ENCODE data around the gene CACNA2D1. TPM values are rescaled to one million over a fixed set of nuclear protein-coding genes. Genes with fewer than 3 reads are reported as not detected.
"Not testable (repeated sequence)": the region's sequence is repeated elsewhere in the genome, so short reads cannot be mapped to it uniquely, and the experiment has no call there.

The CACNA2D1 gene
- total and polyA plus RNA-seq, 8 donors = 0.79 to 5.0 (median 2.1) TPM

DNA sequence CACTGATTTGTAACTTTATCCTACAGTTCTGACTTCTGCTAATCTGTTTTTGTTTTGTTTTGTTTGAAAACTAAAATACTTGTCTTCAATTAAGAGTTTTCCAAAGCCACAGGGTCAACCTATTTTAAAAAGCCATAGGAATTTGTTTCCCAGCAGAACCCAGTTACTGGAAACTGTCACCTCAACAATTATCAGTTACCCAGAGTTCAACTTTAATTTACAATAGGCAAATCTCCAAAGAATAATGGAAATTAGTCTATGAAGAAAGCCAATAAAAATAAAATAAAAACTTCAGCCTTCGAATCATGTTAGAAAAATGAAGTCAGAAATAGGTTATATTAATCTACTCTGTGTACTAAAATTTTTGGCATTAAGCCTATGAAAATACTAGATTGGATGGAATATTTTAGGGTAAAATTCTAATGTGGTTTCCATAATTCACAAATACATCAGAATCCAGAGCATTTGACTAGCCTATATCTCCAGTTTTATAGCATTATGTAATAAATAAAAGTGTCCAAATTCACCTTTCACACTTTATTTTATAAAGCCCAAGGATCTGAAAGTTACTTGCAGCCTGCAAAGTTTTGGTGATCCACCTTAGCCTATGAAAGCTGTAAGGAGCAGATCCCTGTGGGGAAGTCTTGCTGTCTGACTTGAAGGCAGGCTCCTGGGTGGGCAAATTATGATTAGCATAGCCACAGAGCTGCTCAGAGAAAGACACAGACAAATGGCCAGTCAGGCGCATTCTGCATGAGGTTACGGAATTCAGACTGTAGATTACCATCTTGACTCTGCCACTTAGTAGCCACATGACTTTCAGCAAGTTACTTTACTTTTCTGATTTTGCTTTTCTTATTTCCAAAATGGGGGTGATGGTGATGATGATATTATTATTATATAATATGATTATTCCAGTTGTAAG is 423.8 kb downstream of the CACNA2D1 start:
- 65 to 71% methylated on average over 3 of the region's 3 CpGs for WGBS, 2 donors
- no peaks in the 10 kb centered on the region for H3K36me3 ChIP-seq
- no peak overlapping the region for H3K27ac ChIP-seq
- H3K9me3 ChIP-seq = no peaks in the 10 kb centered on the region
- intact Hi-C loops (cut with DNase I) = loop anchor here in 1 of 3 donors (10.0 kb wide), 1 partner anchor 535 kb away; no protein-coding TSS in a partner anchor
- H3K4me3 ChIP-seq = no peak overlapping the region
- DNase-seq (no peak), ATAC-seq (no peak), FAIRE-seq (no peak)
- TF ChIP-seq, protein P1, sequence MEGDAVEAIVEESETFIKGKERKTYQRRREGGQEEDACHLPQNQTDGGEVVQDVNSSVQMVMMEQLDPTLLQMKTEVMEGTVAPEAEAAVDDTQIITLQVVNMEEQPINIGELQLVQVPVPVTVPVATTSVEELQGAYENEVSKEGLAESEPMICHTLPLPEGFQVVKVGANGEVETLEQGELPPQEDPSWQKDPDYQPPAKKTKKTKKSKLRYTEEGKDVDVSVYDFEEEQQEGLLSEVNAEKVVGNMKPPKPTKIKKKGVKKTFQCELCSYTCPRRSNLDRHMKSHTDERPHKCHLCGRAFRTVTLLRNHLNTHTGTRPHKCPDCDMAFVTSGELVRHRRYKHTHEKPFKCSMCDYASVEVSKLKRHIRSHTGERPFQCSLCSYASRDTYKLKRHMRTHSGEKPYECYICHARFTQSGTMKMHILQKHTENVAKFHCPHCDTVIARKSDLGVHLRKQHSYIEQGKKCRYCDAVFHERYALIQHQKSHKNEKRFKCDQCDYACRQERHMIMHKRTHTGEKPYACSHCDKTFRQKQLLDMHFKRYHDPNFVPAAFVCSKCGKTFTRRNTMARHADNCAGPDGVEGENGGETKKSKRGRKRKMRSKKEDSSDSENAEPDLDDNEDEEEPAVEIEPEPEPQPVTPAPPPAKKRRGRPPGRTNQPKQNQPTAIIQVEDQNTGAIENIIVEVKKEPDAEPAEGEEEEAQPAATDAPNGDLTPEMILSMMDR (IDR thresholded peaks at IDR 0.05) = no peak
- H3K27me3 ChIP-seq = peaks cover 0 to 4% (median 0%) of the 10 kb centered on the region in 4 donors
- no peaks in the 10 kb centered on the region for H3K4me1 ChIP-seq

DNA sequence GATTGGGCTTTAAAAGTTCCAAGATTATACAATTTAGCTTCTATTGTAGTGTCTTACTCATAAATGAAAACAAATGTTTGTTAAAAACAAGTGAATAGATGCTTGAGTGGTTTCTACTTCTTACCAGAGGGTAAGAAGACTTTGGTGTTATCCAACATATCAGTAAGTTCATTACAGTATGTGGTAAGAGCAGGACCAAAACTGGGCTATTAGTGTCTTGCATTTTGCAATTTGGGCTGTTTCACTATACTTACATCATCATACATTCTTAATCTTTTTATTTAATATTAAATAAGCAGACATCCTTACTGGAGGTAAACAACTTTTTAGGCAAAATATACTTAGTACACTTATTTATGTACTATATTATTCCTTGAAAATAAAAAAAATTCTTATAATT is 425.4 kb downstream of the CACNA2D1 start:
- Histone ChIP-seq H3K4me1 (no peaks in the 10 kb centered on the region), H3K4me3 (no peak overlapping the region), H3K27ac (no peak overlapping the region), H3K36me3 (no peaks in the 10 kb centered on the region), H3K9me3 (no peaks in the 10 kb centered on the region), H3K27me3 (peaks cover 0 to 4% (median 0%) of the 10 kb centered on the region in 4 donors)
- TF ChIP-seq, protein P1 (IDR thresholded peaks at IDR 0.05) = no peak
- DNase-seq = no peak
- FAIRE-seq = no peak
- no peak for ATAC-seq
- intact Hi-C loops (cut with DNase I) = loop anchor here in 1 of 3 donors (10.0 kb wide), 1 partner anchor 533 kb away; no protein-coding TSS in a partner anchor

DNA sequence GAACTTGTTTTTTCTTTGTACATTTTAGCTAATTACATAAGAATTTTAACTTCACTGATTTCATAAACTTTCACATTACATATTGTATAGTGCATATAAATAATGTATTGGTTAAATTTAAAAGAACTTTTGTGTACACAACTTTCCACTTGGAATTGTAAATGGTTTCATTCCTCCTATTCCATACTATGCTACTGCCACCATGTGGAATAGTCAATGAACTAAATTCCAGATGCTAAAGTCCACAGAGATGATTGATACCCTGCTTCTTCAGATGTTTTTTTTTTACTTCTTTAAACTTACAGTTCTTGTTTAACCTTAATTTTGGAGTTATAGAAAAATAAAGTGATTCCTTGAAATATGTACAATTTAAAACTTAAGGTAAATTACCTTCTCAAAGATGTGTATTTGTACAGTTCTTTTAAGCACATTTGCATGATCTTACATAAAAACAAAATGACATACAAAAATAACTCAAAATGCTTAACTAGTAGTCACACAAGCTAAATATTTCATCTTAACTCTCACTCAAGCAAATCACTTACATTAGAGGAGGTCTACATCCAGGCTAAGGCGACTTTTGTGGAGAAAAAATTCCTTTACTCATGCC is 426.1 kb downstream of the CACNA2D1 start:
- H3K4me1 ChIP-seq = no peaks in the 10 kb centered on the region
- peaks cover 0 to 4% (median 0%) of the 10 kb centered on the region in 4 donors for H3K27me3 ChIP-seq
- no peak overlapping the region for H3K27ac ChIP-seq
- no peaks in the 10 kb centered on the region for H3K9me3 ChIP-seq
- TF ChIP-seq, protein P1 (IDR thresholded peaks at IDR 0.05) = peak in 2 of 4 donors; percentile 12 to 28
- no peak overlapping the region for H3K4me3 ChIP-seq
- DNase-seq (no peak), ATAC-seq (peak in 3 of 4 donors; percentile 68 to 70 (median 70)), FAIRE-seq (peak; percentile 91)
- no peaks in the 10 kb centered on the region for H3K36me3 ChIP-seq
- intact Hi-C loops (cut with DNase I) = loop anchor here in 1 of 3 donors (10.0 kb wide), 1 partner anchor 533 kb away; no protein-coding TSS in a partner anchor
- 47% methylated on average over 1 of the region's 1 CpG for WGBS, 2 donors

DNA sequence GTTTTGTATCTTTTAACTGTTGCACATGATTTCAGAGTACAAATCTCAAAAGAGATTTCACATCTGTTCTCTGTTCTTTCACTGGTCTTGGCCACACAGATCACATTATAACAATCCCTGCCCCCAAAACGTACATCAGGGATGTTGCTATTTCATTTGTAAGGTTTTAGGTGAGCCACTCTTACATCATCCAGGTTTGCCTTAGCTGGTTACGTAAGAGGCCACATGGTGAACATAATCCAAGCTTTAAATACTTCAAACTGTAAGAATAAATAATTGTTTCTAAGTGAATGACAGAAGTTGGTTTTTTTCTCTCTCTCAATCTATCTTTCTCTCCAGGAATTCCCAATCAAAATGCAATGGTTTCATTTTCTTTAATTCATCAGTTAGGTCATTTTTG is 427.8 kb downstream of the CACNA2D1 start:
- Histone ChIP-seq H3K36me3 (no peaks in the 10 kb centered on the region), H3K27ac (no peak overlapping the region), H3K4me1 (no peaks in the 10 kb centered on the region), H3K4me3 (no peak overlapping the region), H3K27me3 (peaks cover 0 to 4% (median 0%) of the 10 kb centered on the region in 4 donors), H3K9me3 (no peaks in the 10 kb centered on the region)
- TF ChIP-seq, protein P1 (IDR thresholded peaks at IDR 0.05) = no peak
- FAIRE-seq (no peak), ATAC-seq (no peak), DNase-seq (no peak)
- 57 to 67% methylated on average over 2 of the region's 2 CpGs for WGBS, 2 donors
- intact Hi-C loops (cut with DNase I) = loop anchor here in 1 of 3 donors (10.0 kb wide), 1 partner anchor 531 kb away; no protein-coding TSS in a partner anchor

DNA sequence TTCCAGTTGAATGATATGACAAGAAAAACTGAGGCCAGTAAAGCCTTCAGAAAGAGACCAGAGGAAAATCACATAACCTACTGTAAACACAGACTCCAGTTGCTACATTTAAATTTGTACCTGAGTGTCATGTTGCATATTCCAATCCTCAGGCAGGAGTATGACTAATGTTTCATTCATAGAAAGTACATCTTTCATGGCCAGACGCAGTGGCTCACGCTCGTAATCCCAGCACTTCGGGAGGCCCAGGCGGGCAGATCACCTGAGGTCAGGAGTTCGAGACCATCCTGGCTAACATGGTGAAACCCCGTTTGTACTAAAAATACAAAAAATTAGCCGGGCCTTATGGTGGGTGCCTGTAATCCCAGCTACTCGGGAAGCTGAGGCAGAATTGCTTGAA is 429.0 kb downstream of the CACNA2D1 start:
- not testable (repeated sequence) for H3K36me3 ChIP-seq, H3K4me3 ChIP-seq, H3K4me1 ChIP-seq, FAIRE-seq, H3K9me3 ChIP-seq, DNase-seq, ATAC-seq, H3K27ac ChIP-seq, H3K27me3 ChIP-seq
- WGBS, 2 donors = 88 to 93% methylated on average over 9 of the region's 9 CpGs
- intact Hi-C loops (cut with DNase I) = loop anchor here in 1 of 3 donors (10.0 kb wide), 1 partner anchor 530 kb away; no protein-coding TSS in a partner anchor

Data from pancreas (tissue), 10 donors.